Right lobe of liver (tissue), 6 donors: ENCODE results near the gene RASL10A. TPM values are rescaled to one million over a fixed set of nuclear protein-coding genes. Genes with fewer than 3 reads are reported as not detected.

Experiments
- ATAC-seq, 4 donors: fragments of 200-7000 bp; cut with Tn5 transposase; one replicate each; pipeline ENCODE4 v1.9.1; 2020; ENCODE audit warnings: mild to moderate bottlenecking in 4 of 4, moderate library complexity in 4 of 4
- DNase-seq, 3 donors: peaks; one replicate each; pipeline ENCODE4 v3.0.0-alpha.2; 2020
- H3K27ac ChIP-seq, 3 donors: fragments of 200-600 bp; one replicate each; pipeline ENCODE4 v1.8.0; 2022
- H3K27me3 ChIP-seq, 2 donors: fragments of 200-600 bp; one replicate each; pipeline ENCODE4 v1.8.0; 2022
- H3K36me3 ChIP-seq, 4 donors: fragments of 200-600 bp; sonication (generic) in 1 of 4; one replicate each; pipeline versions ENCODE4 v1.5.1 to v1.8.0; 2017 to 2022; ENCODE audit warnings: control low read depth in 1 of 4
- H3K4me1 ChIP-seq, 4 donors: fragments of 200-600 bp; sonication (generic) in 1 of 4; one replicate each; pipeline versions ENCODE4 v1.5.1 to v1.8.0; 2017 to 2022; ENCODE audit warnings: control low read depth in 1 of 4
- H3K4me3 ChIP-seq, 3 donors: fragments of 200-600 bp; one replicate each; pipeline ENCODE4 v1.8.0; 2022
- H3K9me3 ChIP-seq, 4 donors: fragments of 200-600 bp; sonication (generic) in 1 of 4; one replicate each; pipeline versions ENCODE4 v1.5.1 to v1.8.0; 2017 to 2022; ENCODE audit warnings: control low read depth in 1 of 4
- CTCF ChIP-seq, 4 donors: fragments of 200-600 bp in 3 of 4; fragments of 450-650 bp in 1 of 4; IDR thresholded peaks; one replicate each; pipeline versions ENCODE4 v1.5.1 to v1.8.0; 2016 to 2022; ENCODE audit warnings: antibody characterized with exemption in 4 of 4, mild to moderate bottlenecking in 2 of 4
- POLR2A ChIP-seq: fragments of 450-650 bp; IDR thresholded peaks from one replicate; pipeline ENCODE4 v1.6.1; 2017; ENCODE audit warnings: antibody characterized with exemption, mild to moderate bottlenecking
- WGBS: methylation state at CpG from one replicate; pipeline ENCODE4 v1.1.6; 2018; ENCODE audit warnings: low coverage, low lambda C conversion rate; ENCODE audit not compliant: insufficient coverage; ENCODE audit errors: missing lambda C conversion rate; 5-methylcytosine and 5-hydroxymethylcytosine counted together
- intact Hi-C, 2 donors: fragments of 100-400 bp; cut with DNase I; formaldehyde crosslinking; loops; one replicate each; pipeline versions ENCODE4 v1.11.2 to v1.14.1; 2022
- total RNA-seq, 6 experiments: library from RNA; depleted of rRNA in 2 of 6; stranded (reverse); fragments of >200 nt in 2 of 6; fragmentation: NEBNext Ultra II Directional in 3 of 6; extraction: Animal tissue kit (Norgen Biotek cat#: 25700) in 3 of 6; gene quantifications; one replicate each; pipeline versions ENCODE4 v1.1.0 to v1.2.4, GENCODE V29; 2016 to 2023
- donor health status: DM: no; HTN: yes; CAD: no.
- donor health status: DM: no; HTN: no; CAD: no.
- donor health status: DM: no; HTN: no; CAD: no.
- donor health status: DM: no; HTN: yes; CAD: no.
- donor health status: DM: no; HTN: yes; CAD: no.

Gene RASL10A
- total RNA-seq, 6 experiments from 2014 or later: 0.32 to 1.2 (median 0.87) TPM

DNA sequence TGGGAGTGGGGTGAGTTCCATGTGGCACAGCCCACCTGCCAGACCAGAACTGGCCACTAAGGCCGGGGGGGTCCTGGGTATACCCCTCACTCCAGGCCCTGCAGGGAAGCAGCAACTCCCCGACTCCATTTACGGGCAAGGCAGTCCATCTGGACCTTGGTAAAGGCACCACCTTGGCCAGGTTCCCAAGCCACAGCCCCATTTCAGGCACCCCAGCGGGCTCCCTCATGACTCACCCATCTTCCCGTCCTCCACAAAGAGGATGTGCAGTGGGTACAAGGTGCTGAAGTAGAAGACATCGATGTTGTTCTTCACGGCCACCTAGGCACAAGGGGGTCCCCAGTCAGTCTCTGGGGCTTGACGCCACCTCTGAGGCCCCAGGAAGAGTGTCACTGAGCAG is 15.7 kb upstream of the RASL10A start:
- Histone ChIP-seq H3K36me3 (peaks cover 0 to 59% (median 8%) of the 10 kb centered on the region in 4 donors), H3K9me3 (no peaks in the 10 kb centered on the region), H3K4me3 (no peak overlapping the region), H3K4me1 (peaks cover 0 to 21% (median 9%) of the 10 kb centered on the region in 4 donors), H3K27ac (no peak overlapping the region), H3K27me3 (no peaks in the 10 kb centered on the region)
- intact Hi-C loops: no loop called here
- ATAC-seq (no peak), DNase-seq (no peak)
- TF ChIP-seq CTCF (IDR thresholded peaks at IDR 0.05) (no peak), POLR2A (no peak)
- WGBS: 82% methylated on average over 2 of the region's 8 CpGs

DNA sequence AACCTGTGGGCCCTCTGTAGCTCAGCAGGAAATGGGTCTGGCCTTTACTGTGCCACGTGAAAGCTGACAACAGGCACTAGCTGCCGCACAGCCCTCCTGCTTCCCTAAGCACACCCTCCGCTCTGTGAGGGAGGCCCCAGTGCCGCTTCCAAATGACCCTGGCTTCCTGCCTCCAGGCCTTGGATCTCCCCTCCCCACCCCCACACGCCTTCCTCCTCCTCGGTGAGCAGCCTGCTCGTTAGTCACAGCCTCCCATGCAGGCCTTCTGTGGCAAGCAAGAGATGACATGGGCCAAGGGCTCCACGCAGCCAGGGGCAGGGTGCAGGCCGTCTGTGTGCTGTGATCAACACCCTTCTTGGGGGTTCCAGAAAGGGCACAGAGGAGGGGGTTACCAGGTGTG is 15.3 kb upstream of the RASL10A start:
- TF ChIP-seq POLR2A: no peak
- no peak for TF ChIP-seq CTCF (IDR thresholded peaks at IDR 0.05)
- H3K4me1 ChIP-seq: peaks cover 0 to 16% (median 7%) of the 10 kb centered on the region in 4 donors
- 51% methylated on average over 3 of the region's 9 CpGs for WGBS
- no peak overlapping the region for H3K27ac ChIP-seq
- H3K27me3 ChIP-seq: no peaks in the 10 kb centered on the region
- H3K36me3 ChIP-seq: peaks cover 0 to 57% (median 8%) of the 10 kb centered on the region in 4 donors
- ATAC-seq (peak; percentile 33 to 65 (median 58)), DNase-seq (peak in 2 of 3 donors; percentile 66 to 76)
- intact Hi-C loops: no loop called here
- no peaks in the 10 kb centered on the region for H3K9me3 ChIP-seq
- H3K4me3 ChIP-seq: no peak overlapping the region

DNA sequence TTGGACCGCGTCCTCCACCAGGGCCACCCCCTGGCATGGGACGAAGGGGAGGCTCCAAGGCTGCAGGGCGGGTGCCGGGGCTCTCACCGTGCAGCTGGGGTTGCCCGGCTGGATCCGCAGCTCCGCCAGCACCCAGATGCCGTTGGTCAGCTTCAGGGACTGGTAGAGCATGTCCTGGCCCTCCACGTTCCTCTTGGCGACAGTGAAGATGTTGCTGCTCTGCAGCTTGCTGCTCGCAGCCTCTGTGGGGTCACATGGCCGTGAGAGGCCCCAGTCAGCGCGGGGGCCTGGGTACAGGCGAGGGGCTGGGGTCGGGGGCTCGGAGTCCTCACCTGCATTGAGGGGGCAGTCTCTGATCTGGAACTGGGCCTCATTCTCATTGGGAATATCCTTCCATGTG is 14.8 kb upstream of the RASL10A start:
- Histone ChIP-seq H3K9me3 (no peaks in the 10 kb centered on the region), H3K36me3 (peaks cover 0 to 57% (median 8%) of the 10 kb centered on the region in 4 donors), H3K4me1 (peaks cover 0 to 12% (median 5%) of the 10 kb centered on the region in 4 donors), H3K27me3 (no peaks in the 10 kb centered on the region), H3K27ac (no peak overlapping the region), H3K4me3 (no peak overlapping the region)
- TF ChIP-seq CTCF (IDR thresholded peaks at IDR 0.05) (no peak), POLR2A (no peak)
- no CpG with 5 or more reads among the region's 19 CpGs for WGBS
- ATAC-seq (no peak), DNase-seq (no peak)
- intact Hi-C loops: no loop called here

- intact Hi-C loops: no loop called here
- WGBS: 88% methylated on average over 1 of the region's 11 CpGs
- peaks cover 0 to 57% (median 8%) of the 10 kb centered on the region in 4 donors for H3K36me3 ChIP-seq
These were observed 14.1 kb upstream of the RASL10A start for GRCh38 chr22:29329581-29329980.

More at GRCh38 chr22:29329581-29329980, 14.1 kb upstream of the RASL10A start:
- ATAC-seq (no peak), DNase-seq (no peak)
- H3K27ac ChIP-seq: no peak overlapping the region
- H3K27me3 ChIP-seq: no peaks in the 10 kb centered on the region
- TF ChIP-seq CTCF (IDR thresholded peaks at IDR 0.05) (no peak), POLR2A (no peak)
- H3K9me3 ChIP-seq: no peaks in the 10 kb centered on the region
- no peak overlapping the region for H3K4me3 ChIP-seq
- H3K4me1 ChIP-seq: peaks cover 0 to 5% (median 2%) of the 10 kb centered on the region in 4 donors
